LoVo (cell line): ENCODE data around the gene ERC1.
A peak's percentile ranks its signal among the peaks of the same experiment; 100 is the strongest.
"Not testable (repeated sequence)": the region's sequence is repeated elsewhere in the genome, so short reads cannot be mapped to it uniquely, and the experiment has no call there.

Experiments used
- DNase-seq: peaks from one replicate; pipeline ENCODE4 v3.0.0-alpha.2; 2016; ENCODE audit warnings: low spot score

The ERC1 gene

DNA sequence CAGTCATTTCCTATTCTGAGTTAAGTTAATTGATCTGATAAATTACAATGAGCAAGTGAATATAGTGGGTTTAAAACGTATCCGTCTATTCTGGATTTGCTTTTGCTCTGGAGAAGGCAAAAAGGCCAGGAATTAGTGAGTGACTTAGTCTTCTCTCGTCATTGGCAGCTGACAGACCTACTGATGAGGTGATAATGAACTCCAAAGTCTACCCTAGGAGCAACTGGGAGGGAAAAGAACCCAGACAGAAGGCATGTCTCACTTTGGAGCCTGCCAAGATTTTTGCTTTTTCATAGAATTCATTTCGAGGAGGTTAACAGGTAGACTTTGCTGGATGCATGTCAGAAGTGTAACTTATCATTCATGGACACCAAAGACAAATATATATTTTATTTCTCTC is 333.1 kb downstream of the ERC1 start:
- no peak for DNase-seq

DNA sequence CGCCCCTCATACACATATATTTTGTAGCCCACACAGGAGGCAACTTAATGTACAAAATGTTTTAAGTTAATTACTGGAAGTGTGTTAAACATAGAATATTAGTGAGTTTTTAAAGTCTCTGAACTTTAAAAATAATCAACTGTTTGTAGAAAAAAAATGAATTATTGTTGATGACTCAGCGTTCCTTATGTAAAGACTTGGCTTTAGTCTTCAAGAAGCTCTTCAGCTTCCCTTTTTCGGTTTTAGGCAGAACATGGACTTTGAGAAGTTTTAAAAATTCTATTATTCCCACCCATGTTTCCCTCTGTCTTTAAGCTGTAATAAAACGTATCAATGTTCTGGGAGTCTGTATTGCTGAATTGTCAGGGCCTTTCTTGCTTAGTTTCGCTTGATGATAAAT is 333.9 kb downstream of the ERC1 start:
- DNase-seq, result no peak

GRCh38 chr12:1325666-1326065 is 334.6 kb downstream of the ERC1 start:
- DNase-seq, result no peak

- no peak for DNase-seq
Measured at GRCh38 chr12:1326258-1326657, 335.2 kb downstream of the ERC1 start.

GRCh38 chr12:1328391-1328790 is 337.4 kb downstream of the ERC1 start:
- no peak for DNase-seq

- DNase-seq, result no peak
Measured at GRCh38 chr12:1329784-1330476, 338.9 kb downstream of the ERC1 start.

GRCh38 chr12:1330477-1330827 is 339.4 kb downstream of the ERC1 start:
- DNase-seq, result no peak

- DNase-seq, result no peak
Measured at GRCh38 chr12:1332327-1332726, 341.3 kb downstream of the ERC1 start.

- DNase-seq, result no peak
Measured at GRCh38 chr12:1338483-1339177, 347.6 kb downstream of the ERC1 start.

- not testable (repeated sequence) for DNase-seq
Measured at GRCh38 chr12:1339178-1339541, 348.1 kb downstream of the ERC1 start.

GRCh38 chr12:1339618-1340319 is 348.7 kb downstream of the ERC1 start:
- DNase-seq, result no peak

GRCh38 chr12:1341270-1341669 is 350.2 kb downstream of the ERC1 start:
- DNase-seq, result not testable (repeated sequence)

GRCh38 chr12:1343422-1343821 is 352.4 kb downstream of the ERC1 start:
- no peak for DNase-seq

- no peak for DNase-seq
Measured at GRCh38 chr12:1344245-1344644, 353.2 kb downstream of the ERC1 start.

DNA sequence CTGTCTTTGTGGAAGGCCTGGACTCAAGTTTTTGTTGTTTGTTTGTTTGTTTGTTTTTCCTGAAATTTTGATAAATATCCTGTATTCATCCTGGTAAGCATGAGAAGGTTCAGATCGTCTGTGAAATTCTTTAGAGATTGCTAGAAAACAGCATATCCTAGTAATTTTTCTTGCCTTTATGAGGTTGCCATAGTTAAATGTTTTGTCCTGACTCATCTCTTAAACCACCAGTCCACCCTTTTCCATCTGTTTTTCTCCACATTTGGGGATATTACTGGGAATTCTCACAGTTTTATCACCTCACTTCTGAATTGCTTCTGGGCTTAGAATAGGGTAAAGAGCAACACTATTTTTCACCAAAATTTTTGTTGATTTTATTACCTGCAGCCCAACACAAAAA is 355.1 kb downstream of the ERC1 start:
- DNase-seq, result no peak

DNA sequence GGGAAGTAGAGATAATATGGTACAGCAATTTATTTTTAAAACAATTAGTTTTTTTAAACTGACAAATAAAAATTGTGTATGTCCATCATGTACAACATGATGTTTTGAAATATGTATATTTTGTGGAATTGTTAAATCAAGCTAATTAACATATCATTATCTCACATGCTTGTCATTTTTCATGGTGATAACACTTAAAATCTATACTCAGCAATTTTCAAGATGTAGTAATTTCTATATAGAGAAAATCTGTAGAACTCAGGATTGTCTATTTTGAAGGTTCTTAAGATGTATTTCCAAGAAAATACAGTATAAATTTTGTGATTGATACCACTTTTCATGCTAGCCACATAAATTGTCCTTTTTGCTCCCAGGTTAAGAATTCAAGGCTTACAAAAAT is 356.3 kb downstream of the ERC1 start:
- no peak for DNase-seq

GRCh38 chr12:1348606-1349005 is 357.6 kb downstream of the ERC1 start:
- no peak for DNase-seq

DNA sequence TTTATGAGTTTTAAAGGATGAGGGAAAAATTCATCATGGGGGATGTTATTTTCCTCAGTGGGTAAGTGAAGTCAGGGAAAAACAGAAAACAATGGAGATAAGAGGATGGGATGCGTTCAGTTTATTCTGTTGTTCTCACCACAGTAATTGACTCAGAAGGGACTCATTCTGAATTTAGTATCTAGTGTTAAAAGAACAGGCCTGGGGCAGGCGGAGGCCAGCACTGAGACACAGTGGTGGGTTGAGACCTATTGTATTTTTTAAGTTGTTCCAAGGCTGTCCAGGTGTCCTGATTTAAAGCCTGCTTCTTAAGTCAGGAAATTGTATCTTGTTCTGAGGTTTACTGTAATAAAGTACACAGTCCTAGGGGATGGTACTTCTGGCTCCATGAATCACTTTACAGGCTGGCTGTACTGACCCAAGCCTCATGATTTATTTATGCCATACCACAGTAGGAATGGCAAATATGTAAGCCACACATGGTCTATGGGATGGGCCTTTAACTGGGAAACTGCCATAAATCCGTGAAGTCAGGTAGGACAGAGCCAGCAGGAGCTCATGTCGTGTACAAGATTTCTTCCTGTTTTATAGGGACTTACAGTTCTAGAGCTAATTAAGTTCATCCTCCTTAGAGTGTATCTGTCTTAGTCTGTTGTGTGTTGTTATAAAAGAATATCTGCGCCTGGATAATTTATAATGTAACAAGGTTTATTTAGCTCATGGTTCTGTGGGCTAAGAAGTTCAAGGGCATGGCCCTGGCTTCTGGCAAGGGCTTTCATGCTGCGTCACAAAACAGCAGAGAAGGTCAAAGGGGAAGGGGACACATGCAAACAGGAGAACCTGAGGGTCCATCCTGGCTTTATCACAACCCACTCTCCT is 359.3 kb downstream of the ERC1 start:
- peak; percentile 82 for DNase-seq

GRCh38 chr12:1350934-1351240 is 359.9 kb downstream of the ERC1 start:
- DNase-seq, result no peak

GRCh38 chr12:1351926-1352325 is 360.9 kb downstream of the ERC1 start:
- no peak for DNase-seq

DNA sequence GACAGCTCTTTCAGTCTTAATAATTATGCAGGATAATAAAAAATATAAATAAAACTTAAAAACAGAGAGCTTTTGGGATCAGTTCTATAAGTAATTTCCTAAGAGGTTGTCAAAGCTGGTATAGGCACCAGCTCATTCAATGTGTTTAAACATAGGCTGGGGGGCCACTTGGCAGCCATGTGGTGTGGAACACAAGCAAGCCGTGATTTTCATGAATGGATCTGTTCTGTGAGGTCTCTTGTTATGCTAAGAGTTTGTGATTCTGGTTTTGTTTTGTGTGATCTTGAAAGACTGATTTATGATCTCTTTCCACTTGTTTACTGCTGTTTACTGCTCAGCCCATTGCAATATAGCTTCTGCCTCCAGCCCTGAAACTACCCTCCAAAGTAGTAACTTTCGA is 362.4 kb downstream of the ERC1 start:
- DNase-seq, result no peak

GRCh38 chr12:1355396-1355795 is 364.4 kb downstream of the ERC1 start:
- DNase-seq, result no peak

GRCh38 chr12:1355871-1356270 is 364.8 kb downstream of the ERC1 start:
- DNase-seq, result not testable (repeated sequence)
